GM12874 (cell line): ENCODE data around the gene PLAC8L1.

Experiments used
- TF ChIP-seq, protein P1 (sequence below): IDR thresholded peaks from 2 replicates; pipeline ENCODE4 v1.5.1; 2011; ENCODE audit warnings: low read depth, mild to moderate bottlenecking, control low read depth, low read length, moderate library complexity; ENCODE audit not compliant: insufficient read depth

Gene PLAC8L1, protein sequence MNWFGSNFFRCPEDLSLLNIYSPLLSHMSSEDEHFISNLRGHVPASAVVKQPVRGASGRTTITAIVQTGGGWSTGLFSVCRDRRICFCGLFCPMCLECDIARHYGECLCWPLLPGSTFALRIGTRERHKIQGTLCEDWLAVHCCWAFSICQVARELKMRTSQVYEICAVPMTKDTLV

DNA sequence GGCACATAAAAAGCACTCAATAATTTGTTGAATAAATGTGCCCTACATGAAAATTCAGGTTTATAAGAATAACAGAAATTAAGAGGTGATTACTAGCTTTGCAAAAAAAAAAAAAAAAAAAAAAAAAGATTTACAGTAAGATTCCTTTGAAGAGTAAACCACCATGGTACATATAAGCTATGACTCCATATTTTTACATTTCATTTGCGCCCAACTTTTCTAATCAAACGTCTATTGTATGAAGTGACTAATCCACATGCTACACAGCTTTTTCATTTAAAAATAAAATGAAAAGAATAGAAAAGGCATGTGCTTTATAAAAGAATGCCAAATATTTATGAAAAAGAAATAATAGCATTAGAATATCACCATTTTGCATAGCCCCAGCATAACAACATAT lies at the start of gene PLAC8L1:
Gene PLAC8L1, minus strand, starts transcription at position 101 of the 400 bp plus-strand sequence. CDS start 1,266 bp downstream, outside the sequence.
- TF ChIP-seq, protein P1, sequence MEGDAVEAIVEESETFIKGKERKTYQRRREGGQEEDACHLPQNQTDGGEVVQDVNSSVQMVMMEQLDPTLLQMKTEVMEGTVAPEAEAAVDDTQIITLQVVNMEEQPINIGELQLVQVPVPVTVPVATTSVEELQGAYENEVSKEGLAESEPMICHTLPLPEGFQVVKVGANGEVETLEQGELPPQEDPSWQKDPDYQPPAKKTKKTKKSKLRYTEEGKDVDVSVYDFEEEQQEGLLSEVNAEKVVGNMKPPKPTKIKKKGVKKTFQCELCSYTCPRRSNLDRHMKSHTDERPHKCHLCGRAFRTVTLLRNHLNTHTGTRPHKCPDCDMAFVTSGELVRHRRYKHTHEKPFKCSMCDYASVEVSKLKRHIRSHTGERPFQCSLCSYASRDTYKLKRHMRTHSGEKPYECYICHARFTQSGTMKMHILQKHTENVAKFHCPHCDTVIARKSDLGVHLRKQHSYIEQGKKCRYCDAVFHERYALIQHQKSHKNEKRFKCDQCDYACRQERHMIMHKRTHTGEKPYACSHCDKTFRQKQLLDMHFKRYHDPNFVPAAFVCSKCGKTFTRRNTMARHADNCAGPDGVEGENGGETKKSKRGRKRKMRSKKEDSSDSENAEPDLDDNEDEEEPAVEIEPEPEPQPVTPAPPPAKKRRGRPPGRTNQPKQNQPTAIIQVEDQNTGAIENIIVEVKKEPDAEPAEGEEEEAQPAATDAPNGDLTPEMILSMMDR = no peak

DNA sequence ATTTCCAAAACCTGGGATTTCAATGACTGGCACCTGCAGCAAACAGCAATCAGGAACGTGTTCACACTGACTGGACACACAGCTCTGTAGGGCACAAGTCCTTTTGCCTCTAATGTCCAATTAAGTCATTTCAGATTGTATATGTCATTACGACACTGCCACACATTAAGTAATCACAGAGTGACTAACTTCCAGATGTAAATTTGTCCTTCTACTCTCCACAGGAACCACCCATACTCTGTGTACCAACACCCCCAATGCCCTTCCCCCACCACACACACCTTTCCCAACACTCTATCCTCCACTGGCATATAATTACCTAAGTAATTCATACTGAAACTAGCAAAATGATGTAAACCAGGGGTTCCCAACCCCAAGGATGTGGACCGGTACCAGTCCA lies 46.6 kb upstream of the PLAC8L1 start:
- TF ChIP-seq, protein P1 = no peak

DNA sequence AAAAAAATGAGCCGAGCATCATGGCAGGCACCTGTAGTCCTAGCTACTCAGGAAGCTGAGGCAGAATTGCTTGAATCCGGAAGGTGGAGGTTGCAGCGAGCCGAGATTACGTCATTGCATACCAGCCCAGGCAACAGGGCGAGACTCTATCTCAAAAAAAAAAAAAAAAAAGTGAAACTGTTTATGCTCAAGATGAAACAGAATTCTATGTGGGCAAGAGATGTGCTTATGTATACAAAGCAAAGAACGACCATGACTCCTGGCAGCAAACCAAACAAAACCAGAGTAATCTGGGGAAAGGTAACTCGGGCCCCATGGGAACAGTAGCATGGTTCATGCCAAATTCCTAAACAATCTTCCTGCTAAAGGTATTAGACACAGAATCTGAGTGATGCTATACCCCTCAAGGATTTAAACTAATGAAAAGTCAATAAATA lies 32.6 kb upstream of the PLAC8L1 start:
- TF ChIP-seq, protein P1 = no peak

DNA sequence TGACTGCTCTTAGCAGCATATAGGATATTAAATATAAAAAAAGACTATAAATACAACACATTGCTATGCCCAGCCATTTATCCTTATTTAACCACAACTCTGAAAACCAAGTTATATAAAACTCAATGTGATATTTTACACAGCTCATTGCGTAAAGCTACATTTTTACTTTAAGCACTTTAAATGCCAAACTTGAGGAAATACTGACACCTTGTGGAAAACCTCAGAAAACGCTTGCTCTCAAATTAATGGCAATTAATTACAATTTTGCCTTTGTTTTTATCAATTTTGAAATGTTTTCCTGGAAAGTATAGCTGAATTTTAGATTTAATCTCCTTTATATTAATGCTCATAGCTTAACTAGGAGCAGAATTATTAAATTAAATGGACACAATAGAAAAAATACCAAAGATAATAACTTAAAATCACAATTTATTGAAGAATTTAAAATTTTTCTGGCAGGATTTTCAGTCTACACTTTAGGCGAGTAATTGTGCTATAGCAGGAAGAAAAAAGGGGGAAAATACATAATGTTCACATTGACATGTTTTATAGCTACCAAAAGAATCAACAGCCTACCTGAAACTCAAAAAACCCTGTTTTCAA lies 25.2 kb upstream of the PLAC8L1 start:
- TF ChIP-seq, protein P1 = 0 out of 2 replicates have a peak, but pooled peaks have one; percentile 22

DNA sequence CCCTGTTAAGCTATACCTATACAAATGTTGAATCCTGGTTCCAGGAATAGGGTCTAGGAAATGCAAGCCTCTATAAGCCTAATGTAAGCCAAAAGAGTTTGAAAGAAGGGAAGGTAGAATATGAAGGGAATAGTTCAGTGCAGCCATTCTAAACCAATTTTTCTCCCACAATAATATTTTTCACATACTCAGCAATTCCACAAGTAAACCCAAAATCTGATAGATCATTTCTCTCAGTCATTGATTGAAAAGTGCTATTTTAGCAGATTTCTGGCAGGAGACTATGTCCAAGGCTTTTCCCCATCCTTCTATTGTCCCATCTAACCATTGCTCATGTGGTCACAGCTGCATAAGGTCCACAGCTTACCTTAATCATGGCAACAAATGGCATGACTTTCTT lies 20.7 kb upstream of the PLAC8L1 start:
- TF ChIP-seq, protein P1 = no peak

DNA sequence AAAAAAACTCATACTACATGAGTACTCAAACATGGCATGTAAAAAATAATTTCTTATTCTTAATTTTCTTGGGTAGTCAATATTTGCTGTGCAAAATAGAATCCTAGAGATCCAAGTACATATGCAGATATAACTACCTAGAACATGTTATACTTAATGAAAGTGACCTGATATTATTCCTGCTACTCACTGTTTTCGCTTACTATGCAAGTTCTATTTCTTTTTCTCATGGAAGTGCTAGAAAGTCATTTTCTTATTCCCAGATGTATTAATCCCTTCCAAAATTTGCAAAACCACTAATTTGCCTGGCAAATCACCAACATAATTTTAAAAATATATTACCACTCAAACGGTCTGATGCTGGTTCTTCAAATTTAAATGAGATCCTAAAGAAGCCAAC lies 19.2 kb upstream of the PLAC8L1 start:
- TF ChIP-seq, protein P1 = no peak

DNA sequence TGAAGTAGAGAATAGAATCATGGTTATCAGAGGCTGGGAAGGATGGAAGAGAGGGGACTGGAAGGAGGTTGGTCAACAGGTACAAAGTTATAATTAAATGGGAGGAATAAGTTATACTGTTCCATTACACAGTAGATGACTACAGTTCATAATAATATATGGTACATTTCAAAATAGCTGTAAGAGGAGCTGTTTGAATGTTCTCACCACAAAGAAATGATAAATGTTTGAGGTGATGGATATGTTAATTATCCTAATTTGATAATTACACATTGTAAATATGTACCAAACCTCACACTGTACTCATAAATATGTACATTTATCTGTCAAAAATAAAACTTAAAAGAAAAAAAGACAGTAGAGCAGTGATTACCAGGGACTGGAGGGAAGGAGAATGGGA lies 12.9 kb upstream of the PLAC8L1 start:
- TF ChIP-seq, protein P1 = no peak
